NCI-H128 (cell line): ENCODE results near the gene EFCAB8.
"Not testable (repeated sequence)": the region's sequence is repeated elsewhere in the genome, so short reads cannot be mapped to it uniquely, and the experiment has no call there.

Experiments
- DNase-seq: peaks from one replicate; lab custom pipeline; 2025; ENCODE audit not compliant: unreplicated experiment; lab: John Stamatoyannopoulos, UW

Gene EFCAB8

GRCh38 chr20:32885185-32885584 lies 26.5 kb downstream of the EFCAB8 start:
- DNase-seq, result no peak

- no peak for DNase-seq
Observed at GRCh38 chr20:32885952-32886351, 27.2 kb downstream of the EFCAB8 start.

- DNase-seq, result no peak
Observed at GRCh38 chr20:32886652-32887051, 27.9 kb downstream of the EFCAB8 start.

- no peak for DNase-seq
Observed at GRCh38 chr20:32887492-32887891, 28.8 kb downstream of the EFCAB8 start.

GRCh38 chr20:32888636-32889035 lies 29.9 kb downstream of the EFCAB8 start:
- no peak for DNase-seq

- no peak for DNase-seq
Observed at GRCh38 chr20:32889281-32889680, 30.6 kb downstream of the EFCAB8 start.

GRCh38 chr20:32891491-32891890 lies 32.8 kb downstream of the EFCAB8 start:
- no peak for DNase-seq

- DNase-seq, result no peak
Observed at GRCh38 chr20:32891926-32892660, 33.4 kb downstream of the EFCAB8 start.

GRCh38 chr20:32893263-32894025 lies 34.7 kb downstream of the EFCAB8 start:
- DNase-seq, result no peak

- DNase-seq, result no peak
Observed at GRCh38 chr20:32894026-32894483, 35.3 kb downstream of the EFCAB8 start.

GRCh38 chr20:32894711-32895355 lies 36.1 kb downstream of the EFCAB8 start:
- no peak for DNase-seq

- no peak for DNase-seq
Observed at GRCh38 chr20:32896521-32897280, 38.0 kb downstream of the EFCAB8 start.

GRCh38 chr20:32898729-32899128 lies 40.0 kb downstream of the EFCAB8 start:
- DNase-seq, result no peak

- DNase-seq, result no peak
Observed at GRCh38 chr20:32902456-32903420, 44.0 kb downstream of the EFCAB8 start.

- no peak for DNase-seq
Observed at GRCh38 chr20:32903666-32904175, 45.0 kb downstream of the EFCAB8 start.

GRCh38 chr20:32904678-32905077 lies 46.0 kb downstream of the EFCAB8 start:
- DNase-seq, result not testable (repeated sequence)

- DNase-seq, result no peak
Observed at GRCh38 chr20:32906200-32906599, 47.5 kb downstream of the EFCAB8 start.

- DNase-seq, result no peak
Observed at GRCh38 chr20:32906871-32907495, 48.3 kb downstream of the EFCAB8 start.

- no peak for DNase-seq
Observed at GRCh38 chr20:32907886-32908285, 49.2 kb downstream of the EFCAB8 start.
